GM10248 (cell line): ENCODE results near the gene SDK1.

ENCODE experiments used
- CTCF ChIA-PET: fragments of 300-600 bp; sonication (Branson Sonifier 250); formaldehyde crosslinking; extraction: SDS; loops from one replicate; lab custom pipeline; 2021; ENCODE audit warnings: antibody characterized with exemption; lab: Yijun Ruan, JAX
- POLR2A ChIA-PET: fragments of 350-650 bp; sonication (Branson Sonifier 250); formaldehyde crosslinking; extraction: SDS; loops from one replicate; lab custom pipeline; 2020; ENCODE audit warnings: antibody characterized with exemption; lab: Yijun Ruan, JAX
- DNase-seq: peaks from one replicate; pipeline ENCODE4 v3.0.0; 2012; ENCODE audit errors: extremely low spot score
- CTCF ChIP-seq: IDR thresholded peaks from 2 replicates; pipeline ENCODE4 v1.5.1; 2012; ENCODE audit warnings: mild to moderate bottlenecking, low read depth; ENCODE audit errors: extremely low read depth, missing control alignments, control extremely low read depth

Gene SDK1

GRCh38 chr7:3910054-3910453 lies 609.0 kb downstream of the SDK1 start:
- ChIA-PET POLR2A (no interaction called here), CTCF (interaction anchor here (1.6 kb wide), 1 partner anchor 12 kb away, joined by 5 read pairs; no protein-coding TSS in a partner anchor)
- no peak for DNase-seq
- no peak for TF ChIP-seq CTCF

- no peak for DNase-seq
- ChIA-PET CTCF (no interaction called here), POLR2A (no interaction called here)
- no peak for TF ChIP-seq CTCF
Measured at GRCh38 chr7:3911685-3912084, 610.6 kb downstream of the SDK1 start.

- no peak for TF ChIP-seq CTCF
- no peak for DNase-seq
- ChIA-PET POLR2A (no interaction called here), CTCF (no interaction called here)
Measured at GRCh38 chr7:3912291-3912690, 611.2 kb downstream of the SDK1 start.

DNA sequence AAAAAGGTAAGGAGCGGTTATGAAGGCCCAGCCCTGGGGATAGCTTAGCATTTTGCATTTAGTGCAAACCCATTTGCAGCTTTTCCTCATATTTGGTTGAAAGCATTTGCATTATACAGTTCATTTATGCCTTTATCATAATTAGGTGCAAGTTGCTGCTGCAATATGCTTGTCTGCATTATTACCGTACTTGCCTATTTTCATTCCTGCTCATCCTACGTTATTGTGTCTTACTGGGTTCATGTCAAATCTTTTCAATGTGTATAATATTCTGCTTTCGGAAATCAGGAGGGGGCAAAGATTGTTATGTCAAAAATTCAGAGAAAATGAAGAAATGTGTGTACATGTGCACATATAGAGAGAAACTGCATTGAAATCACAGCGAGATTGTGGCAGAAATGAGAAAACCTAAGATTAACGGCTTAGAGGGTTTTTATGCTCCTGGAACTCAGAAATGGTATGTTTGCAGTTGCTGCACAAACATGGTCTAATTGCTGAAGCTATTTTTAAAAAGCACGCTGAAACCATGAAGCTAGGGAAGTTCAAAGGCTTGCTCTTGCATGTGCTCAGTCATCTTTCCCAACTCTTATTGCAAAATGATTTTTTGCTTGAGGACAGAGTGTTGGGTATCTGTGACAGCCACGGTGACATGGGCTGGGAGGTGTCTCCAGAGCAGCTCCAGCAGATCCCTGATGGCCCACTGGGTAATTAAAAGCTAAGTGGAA lies 613.2 kb downstream of the SDK1 start:
- DNase-seq = no peak
- ChIA-PET POLR2A (no interaction called here), CTCF (no interaction called here)
- no peak for TF ChIP-seq CTCF

GRCh38 chr7:3915337-3915878 lies 614.4 kb downstream of the SDK1 start:
- DNase-seq = no peak
- CTCF ChIA-PET = no interaction called here
- TF ChIP-seq CTCF = no peak
- POLR2A ChIA-PET = no interaction called here

GRCh38 chr7:3916146-3916545 lies 615.1 kb downstream of the SDK1 start:
- no peak for DNase-seq
- ChIA-PET CTCF (interaction anchor here (0.9 kb wide), 1 partner anchor 40 kb away, joined by 3 read pairs; no protein-coding TSS in a partner anchor), POLR2A (no interaction called here)
- no peak for TF ChIP-seq CTCF

DNA sequence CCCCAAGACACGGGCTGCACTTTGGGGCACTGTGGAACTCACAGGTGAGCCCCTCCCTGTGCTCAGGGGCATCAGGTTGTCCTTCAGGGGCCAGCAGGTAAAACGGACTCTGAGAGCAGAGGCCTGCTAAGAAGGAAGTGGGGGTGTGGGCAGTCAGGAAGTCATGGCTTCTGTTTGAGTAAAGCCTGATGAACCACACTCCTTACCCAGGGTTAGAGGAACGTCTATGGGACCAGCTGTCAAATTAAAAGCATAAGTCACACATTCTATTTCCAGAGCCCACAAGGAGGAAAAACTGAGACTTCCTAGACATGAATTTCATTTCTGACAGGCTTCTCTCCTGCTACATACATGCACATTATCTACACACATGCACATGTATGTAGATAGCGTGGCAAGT lies 616.4 kb downstream of the SDK1 start:
- ChIA-PET POLR2A (no interaction called here), CTCF (no interaction called here)
- no peak for DNase-seq
- no peak for TF ChIP-seq CTCF
